Heart left ventricle (tissue), 16 donors: ENCODE data around the gene PRX. TPM values are rescaled to one million over a fixed set of nuclear protein-coding genes. Genes with fewer than 3 reads are reported as not detected.
"Not testable (repeated sequence)": the region's sequence is repeated elsewhere in the genome, so short reads cannot be mapped to it uniquely, and the experiment has no call there.

Experiments
- ATAC-seq, 4 donors: fragments of 200-7000 bp; cut with Tn5 transposase; one replicate each; pipeline ENCODE4 v1.9.1; 2020 to 2022; ENCODE audit warnings: moderate library complexity in 4 of 4, mild to moderate bottlenecking in 3 of 4, moderate number of reproducible peaks in 1 of 4
- DNase-seq, 5 donors: peaks; one replicate each; pipeline ENCODE4 v3.0.0-alpha.2; 2020
- H3K27ac ChIP-seq, 12 donors: fragments of 200-600 bp; sonication (generic) in 4 of 12; one replicate each; pipeline versions ENCODE4 v1.5.0 to v1.8.0; 2016 to 2022; ENCODE audit warnings: mild to moderate bottlenecking in 2 of 12
- H3K27me3 ChIP-seq, 9 donors: fragments of 200-600 bp; sonication (generic) in 2 of 9; one replicate each; pipeline versions ENCODE4 v1.5.1 to v1.8.0; 2016 to 2022; ENCODE audit warnings: mild to moderate bottlenecking in 3 of 9
- H3K36me3 ChIP-seq, 9 donors: fragments of 200-600 bp; sonication (generic) in 2 of 9; one replicate each; pipeline versions ENCODE4 v1.5.0 to v1.8.0; 2018 to 2022; ENCODE audit warnings: mild to moderate bottlenecking in 2 of 9
- H3K4me1 ChIP-seq, 12 donors: fragments of 200-600 bp; sonication (generic) in 4 of 12; one replicate each; pipeline versions ENCODE4 v1.5.0 to v1.8.0; 2016 to 2022; ENCODE audit warnings: mild to moderate bottlenecking in 3 of 12
- H3K4me3 ChIP-seq, 12 donors: fragments of 200-600 bp; sonication (generic) in 4 of 12; one replicate each; pipeline versions ENCODE4 v1.5.0 to v1.8.0; 2017 to 2022; ENCODE audit warnings: mild to moderate bottlenecking in 9 of 12, moderate library complexity in 4 of 12
- H3K9me3 ChIP-seq, 12 donors: fragments of 200-600 bp; sonication (generic) in 4 of 12; one replicate each; pipeline versions ENCODE4 v1.5.0 to v1.8.0; 2016 to 2022; ENCODE audit warnings: mild to moderate bottlenecking in 1 of 12
- CTCF ChIP-seq, 12 donors: fragments of 200-600 bp; sonication (generic) in 4 of 12; IDR thresholded peaks; one replicate each; pipeline versions ENCODE4 v1.5.0 to v1.8.0; 2018 to 2022; ENCODE audit warnings: antibody characterized with exemption in 12 of 12, mild to moderate bottlenecking in 5 of 12
- POLR2A ChIP-seq, 2 donors: fragments of 450-650 bp; IDR thresholded peaks; one replicate each; pipeline ENCODE4 v1.6.1; 2017; ENCODE audit warnings: antibody characterized with exemption in 2 of 2, mild to moderate bottlenecking in 2 of 2, moderate library complexity in 2 of 2
- WGBS, 4 donors: extraction: QIAGEN DNeasy Blood & Tissue Kit in 2 of 4; methylation state at CpG; one replicate each; pipeline versions ENCODE4 v1.1.5 to v1.1.7; 2013 to 2018; 5-methylcytosine and 5-hydroxymethylcytosine counted together
- intact Hi-C, 10 donors: fragments of 100-400 bp; cut with DNase I; formaldehyde crosslinking; loops; one replicate each; pipeline versions ENCODE4 v1.11.1 to v1.14.2; 2022
- polyA plus RNA-seq, 2 donors: library from polyadenylated mRNA; stranded (reverse); fragments of 200-250 nt; gene quantifications; one replicate each; pipeline ENCODE4 v1.2.3, GENCODE V29; 2013
- total RNA-seq, 9 donors: library from RNA; depleted of rRNA in 2 of 9; stranded (reverse); fragments of >200 nt in 2 of 9; fragmentation: NEBNext Ultra II Directional in 3 of 9; extraction: Animal tissue kit (Norgen Biotek cat#: 25700) in 3 of 9; gene quantifications; one replicate each; pipeline versions ENCODE4 v1.1.0 to v1.2.4, GENCODE V29; 2016 to 2023
- donor health status: ischemic (EF 13 %, LVEDD 7.1; RV severe dilation, severe dysfunction).
- donor health status: healthy with polysubstance abuse.
- donor health status: DM: no; HTN: yes; CAD: no.
- donor health status: DM: no; HTN: no; CAD: no.
- donor health status: ischemic (EF 25% LVEDD 6.9; RV normal size, moderate dysfunction).
- donor health status: ischemic (EF 25% LVEDD 5.7; RV mildly dilated, moderate dysfunction).
- donor health status: healthy.
- donor health status: DM: yes; HTN: yes; CAD: no.
- donor health status: ischemic (EF 35%, LVEDD 5.7; RV mildly dilated, moderate dysfunction).
- donor health status: nonischemic (EF 11% LVEDD 7.7; RV severe dilation, severe dysfunction).
- donor health status: DM: yes; HTN: yes; CAD: no.
- donor health status: PGD.
- donor health status: ischemic (EF 29% LVEDD 5.4; RV normal size, mild dysfunction).
- donor health status: nonischemic (EF 23%, LVEDD 6.1; RV moderate dilation, normal function).

PRX gene
- total and polyA plus RNA-seq, 11 donors: 2.5 to 4.6 (median 3.1) TPM

GRCh38 chr19:40412866-40413265, 312 bp downstream of the PRX start:
- intact Hi-C loops: no loop called here
- H3K27me3 ChIP-seq: no peaks in the 10 kb centered on the region
- peak overlapping the region in 3 of 12 donors; percentile 92 to 97 (median 94) for H3K27ac ChIP-seq
- H3K4me1 ChIP-seq: peaks cover 11 to 72% (median 33%) of the 10 kb centered on the region in 12 donors
- H3K36me3 ChIP-seq: no peaks in the 10 kb centered on the region
- TF ChIP-seq POLR2A (IDR thresholded peaks at IDR 0.05) (no peak), CTCF (IDR thresholded peaks at IDR 0.05) (no peak)
- ATAC-seq (no peak), DNase-seq (peak in 1 of 5 donors; percentile 7)
- H3K9me3 ChIP-seq: no peaks in the 10 kb centered on the region
- 83 to 91% (median 86%) methylated on average over 4 of the region's 4 CpGs for WGBS, 4 donors
- peak overlapping the region in 1 of 12 donors; percentile 4 for H3K4me3 ChIP-seq

- peak; percentile 6 to 32 (median 14) for ATAC-seq
- intact Hi-C loops: no loop called here
- peaks cover 6 to 65% (median 26%) of the 10 kb centered on the region in 12 donors for H3K4me1 ChIP-seq
- TF ChIP-seq POLR2A (IDR thresholded peaks at IDR 0.05) (no peak), CTCF (IDR thresholded peaks at IDR 0.05) (no peak)
- H3K4me3 ChIP-seq: peak overlapping the region in 1 of 12 donors; percentile 5
- peak in 1 of 5 donors; percentile 27 for DNase-seq
- WGBS, 4 donors: 50 to 63% (median 58%) methylated on average over 8 of the region's 8 CpGs
- no peaks in the 10 kb centered on the region for H3K9me3 ChIP-seq
- H3K27me3 ChIP-seq: no peaks in the 10 kb centered on the region
- H3K27ac ChIP-seq: peak overlapping the region; percentile 76 to 97 (median 92)
- H3K36me3 ChIP-seq: no peaks in the 10 kb centered on the region
Measured at GRCh38 chr19:40411958-40412499, 1.1 kb downstream of the PRX start.

- H3K4me3 ChIP-seq: peak overlapping the region in 1 of 12 donors; percentile 5
- TF ChIP-seq CTCF (IDR thresholded peaks at IDR 0.05) (no peak), POLR2A (IDR thresholded peaks at IDR 0.05) (no peak)
Measured at GRCh38 chr19:40411125-40411842, 1.9 kb downstream of the PRX start.

GRCh38 chr19:40410030-40410389, 3.2 kb downstream of the PRX start:
- peak overlapping the region in 1 of 12 donors; percentile 94 for H3K27ac ChIP-seq
- DNase-seq: peak in 1 of 5 donors; percentile 23
- no peaks in the 10 kb centered on the region for H3K9me3 ChIP-seq

More at GRCh38 chr19:40411125-40411842, 1.9 kb downstream of the PRX start:
- ATAC-seq: peak; percentile 93 to 96 (median 94)
- DNase-seq: peak in 4 of 5 donors; percentile 64 to 86 (median 77)
- H3K27ac ChIP-seq: peak overlapping the region; percentile 76 to 97 (median 92)
- no peaks in the 10 kb centered on the region for H3K36me3 ChIP-seq
- H3K9me3 ChIP-seq: no peaks in the 10 kb centered on the region
- intact Hi-C loops: no loop called here
- H3K4me1 ChIP-seq: peaks cover 6 to 59% (median 21%) of the 10 kb centered on the region in 12 donors
- WGBS, 4 donors: 29 to 38% (median 35%) methylated on average over 14 to 16 of the region's 16 CpGs
- no peaks in the 10 kb centered on the region for H3K27me3 ChIP-seq

GRCh38 chr19:40408598-40408925, 4.6 kb downstream of the PRX start:
- Histone ChIP-seq H3K27ac (peak overlapping the region in 1 of 12 donors; percentile 11), H3K4me1 (peaks cover 6 to 58% (median 23%) of the 10 kb centered on the region in 12 donors)
- not testable (repeated sequence) for DNase-seq, H3K4me3 ChIP-seq, H3K36me3 ChIP-seq, ATAC-seq, H3K27me3 ChIP-seq, H3K9me3 ChIP-seq
- 87 to 93% (median 90%) methylated on average over 8 of the region's 8 CpGs for WGBS, 4 donors
- intact Hi-C loops: loop anchor here in 1 of 10 donors (5.0 kb wide), 1 partner anchor 56 kb away; no protein-coding TSS in a partner anchor

More at GRCh38 chr19:40410030-40410389, 3.2 kb downstream of the PRX start:
- TF ChIP-seq CTCF (IDR thresholded peaks at IDR 0.05) (no peak), POLR2A (IDR thresholded peaks at IDR 0.05) (no peak)
- ATAC-seq: no peak
- H3K36me3 ChIP-seq: no peaks in the 10 kb centered on the region
- WGBS, 4 donors: 76 to 82% (median 78%) methylated on average over 9 of the region's 9 CpGs
- intact Hi-C loops: no loop called here
- no peaks in the 10 kb centered on the region for H3K27me3 ChIP-seq
- H3K4me1 ChIP-seq: peaks cover 6 to 58% (median 20%) of the 10 kb centered on the region in 12 donors
- no peak overlapping the region for H3K4me3 ChIP-seq
